Ishikawa (cell line): Measurements from ENCODE around the gene ZNF524.

ENCODE experiments used
- CEBPB ChIP-seq: IDR thresholded peaks from 2 replicates; pipeline ENCODE4 v1.6.1; 2012
- CREB1 ChIP-seq: IDR thresholded peaks from 2 replicates; pipeline ENCODE4 v1.6.1; 2012; ENCODE audit warnings: low read depth
- EGR1 ChIP-seq: IDR thresholded peaks from 2 replicates; pipeline ENCODE4 v1.6.1; 2012
- EP300 ChIP-seq: IDR thresholded peaks from 2 replicates; pipeline ENCODE4 v1.6.1; 2012; ENCODE audit warnings: borderline replicate concordance
- FOXM1 ChIP-seq: IDR thresholded peaks from 2 replicates; pipeline ENCODE4 v1.6.1; 2012; ENCODE audit warnings: low read depth, borderline replicate concordance
- NFIC ChIP-seq: IDR thresholded peaks from 2 replicates; pipeline ENCODE4 v1.6.1; 2012
- RAD21 ChIP-seq: IDR thresholded peaks from 2 replicates; pipeline ENCODE4 v1.6.1; 2012; ENCODE audit warnings: low read depth
- REST ChIP-seq: IDR thresholded peaks from 2 replicates; pipeline ENCODE4 v1.6.1; 2012; ENCODE audit warnings: low read depth, mild to moderate bottlenecking
- TAF1 ChIP-seq: IDR thresholded peaks from 2 replicates; pipeline ENCODE4 v1.6.1; 2012; ENCODE audit warnings: low read depth, mild to moderate bottlenecking
- TCF12 ChIP-seq: IDR thresholded peaks from 2 replicates; pipeline ENCODE4 v1.6.1; 2012; ENCODE audit warnings: low read depth
- TEAD4 ChIP-seq: IDR thresholded peaks from 2 replicates; pipeline ENCODE4 v1.6.1; 2012
- YY1 ChIP-seq: IDR thresholded peaks from 2 replicates; pipeline ENCODE4 v1.6.1; 2012; ENCODE audit warnings: low read depth
- ZBTB7A ChIP-seq: IDR thresholded peaks from 2 replicates; pipeline ENCODE4 v1.6.1; 2012; ENCODE audit warnings: low read depth
- TF ChIP-seq, protein P1 (sequence below): IDR thresholded peaks from 2 replicates; pipeline ENCODE4 v1.6.1; 2012
- TF ChIP-seq, protein P2 (sequence below): IDR thresholded peaks from 2 replicates; pipeline ENCODE4 v1.6.1; 2012

Gene ZNF524

DNA sequence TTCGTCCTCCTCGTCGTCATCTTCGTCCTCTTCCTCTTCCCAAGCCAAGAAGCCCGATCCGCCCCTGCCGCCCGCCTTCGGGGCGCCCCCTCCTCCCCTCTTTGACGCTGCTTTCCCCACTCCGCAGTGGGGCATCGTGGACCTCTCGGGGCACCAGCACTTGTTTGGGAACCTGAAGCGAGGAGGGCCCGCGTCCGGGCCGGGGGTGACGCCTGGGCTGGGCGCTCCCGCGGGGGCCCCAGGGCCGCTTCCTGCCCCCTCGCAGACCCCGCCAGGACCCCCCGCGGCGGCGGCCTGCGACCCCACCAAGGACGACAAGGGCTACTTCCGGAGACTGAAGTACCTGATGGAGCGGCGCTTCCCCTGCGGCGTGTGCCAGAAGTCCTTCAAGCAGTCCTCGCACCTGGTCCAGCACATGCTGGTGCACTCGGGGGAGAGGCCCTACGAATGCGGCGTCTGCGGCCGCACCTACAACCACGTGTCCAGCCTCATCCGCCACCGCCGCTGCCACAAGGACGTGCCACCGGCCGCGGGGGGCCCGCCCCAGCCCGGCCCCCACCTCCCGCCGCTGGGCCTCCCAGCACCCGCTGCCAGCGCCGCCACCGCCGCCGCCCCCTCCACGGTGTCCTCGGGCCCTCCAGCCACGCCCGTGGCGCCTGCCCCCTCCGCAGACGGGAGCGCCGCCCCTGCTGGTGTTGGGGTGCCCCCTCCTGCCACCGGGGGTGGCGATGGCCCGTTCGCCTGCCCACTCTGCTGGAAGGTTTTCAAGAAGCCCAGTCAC lies 14.0 kb downstream of the ZNF524 start:
- no peak for TF ChIP-seq RAD21
- TF ChIP-seq EP300, result no peak
- no peak for TF ChIP-seq FOXM1
- TF ChIP-seq CEBPB, result no peak
- TF ChIP-seq, protein P1, sequence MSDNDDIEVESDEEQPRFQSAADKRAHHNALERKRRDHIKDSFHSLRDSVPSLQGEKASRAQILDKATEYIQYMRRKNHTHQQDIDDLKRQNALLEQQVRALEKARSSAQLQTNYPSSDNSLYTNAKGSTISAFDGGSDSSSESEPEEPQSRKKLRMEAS, result no peak
- no peak for TF ChIP-seq TEAD4
- no peak for TF ChIP-seq NFIC
- no peak for TF ChIP-seq REST
- no peak for TF ChIP-seq TAF1
- TF ChIP-seq YY1, result no peak

DNA sequence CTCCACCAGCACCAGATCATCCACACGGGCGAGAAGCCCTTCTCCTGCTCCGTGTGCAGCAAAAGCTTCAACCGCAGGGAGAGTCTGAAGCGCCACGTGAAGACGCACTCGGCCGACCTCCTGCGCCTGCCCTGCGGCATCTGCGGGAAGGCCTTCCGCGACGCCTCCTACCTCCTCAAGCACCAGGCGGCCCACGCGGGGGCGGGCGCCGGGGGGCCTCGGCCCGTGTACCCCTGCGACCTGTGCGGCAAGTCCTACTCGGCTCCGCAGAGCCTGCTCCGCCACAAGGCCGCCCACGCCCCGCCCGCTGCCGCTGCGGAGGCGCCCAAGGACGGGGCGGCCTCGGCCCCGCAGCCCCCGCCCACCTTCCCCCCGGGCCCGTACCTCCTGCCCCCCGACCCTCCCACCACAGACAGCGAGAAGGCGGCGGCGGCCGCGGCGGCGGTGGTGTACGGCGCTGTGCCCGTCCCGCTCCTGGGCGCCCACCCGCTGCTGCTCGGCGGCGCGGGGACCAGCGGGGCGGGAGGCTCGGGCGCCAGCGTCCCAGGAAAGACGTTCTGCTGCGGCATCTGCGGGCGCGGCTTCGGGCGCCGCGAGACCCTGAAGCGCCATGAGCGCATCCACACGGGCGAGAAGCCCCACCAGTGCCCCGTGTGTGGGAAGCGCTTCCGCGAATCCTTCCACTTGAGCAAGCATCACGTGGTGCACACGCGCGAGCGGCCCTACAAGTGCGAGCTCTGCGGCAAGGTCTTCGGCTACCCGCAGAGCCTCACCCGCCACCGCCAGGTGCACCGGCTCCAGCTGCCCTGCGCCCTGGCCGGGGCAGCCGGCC lies 14.8 kb downstream of the ZNF524 start:
- TF ChIP-seq CEBPB (no peak), NFIC (no peak), TAF1 (no peak), CREB1 (no peak), ZBTB7A (no peak), EGR1 (no peak), EP300 (no peak), TEAD4 (no peak), TCF12 (no peak)
- TF ChIP-seq, protein P2, sequence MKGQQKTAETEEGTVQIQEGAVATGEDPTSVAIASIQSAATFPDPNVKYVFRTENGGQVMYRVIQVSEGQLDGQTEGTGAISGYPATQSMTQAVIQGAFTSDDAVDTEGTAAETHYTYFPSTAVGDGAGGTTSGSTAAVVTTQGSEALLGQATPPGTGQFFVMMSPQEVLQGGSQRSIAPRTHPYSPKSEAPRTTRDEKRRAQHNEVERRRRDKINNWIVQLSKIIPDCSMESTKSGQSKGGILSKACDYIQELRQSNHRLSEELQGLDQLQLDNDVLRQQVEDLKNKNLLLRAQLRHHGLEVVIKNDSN, result no peak
- TF ChIP-seq, protein P1, result no peak

DNA sequence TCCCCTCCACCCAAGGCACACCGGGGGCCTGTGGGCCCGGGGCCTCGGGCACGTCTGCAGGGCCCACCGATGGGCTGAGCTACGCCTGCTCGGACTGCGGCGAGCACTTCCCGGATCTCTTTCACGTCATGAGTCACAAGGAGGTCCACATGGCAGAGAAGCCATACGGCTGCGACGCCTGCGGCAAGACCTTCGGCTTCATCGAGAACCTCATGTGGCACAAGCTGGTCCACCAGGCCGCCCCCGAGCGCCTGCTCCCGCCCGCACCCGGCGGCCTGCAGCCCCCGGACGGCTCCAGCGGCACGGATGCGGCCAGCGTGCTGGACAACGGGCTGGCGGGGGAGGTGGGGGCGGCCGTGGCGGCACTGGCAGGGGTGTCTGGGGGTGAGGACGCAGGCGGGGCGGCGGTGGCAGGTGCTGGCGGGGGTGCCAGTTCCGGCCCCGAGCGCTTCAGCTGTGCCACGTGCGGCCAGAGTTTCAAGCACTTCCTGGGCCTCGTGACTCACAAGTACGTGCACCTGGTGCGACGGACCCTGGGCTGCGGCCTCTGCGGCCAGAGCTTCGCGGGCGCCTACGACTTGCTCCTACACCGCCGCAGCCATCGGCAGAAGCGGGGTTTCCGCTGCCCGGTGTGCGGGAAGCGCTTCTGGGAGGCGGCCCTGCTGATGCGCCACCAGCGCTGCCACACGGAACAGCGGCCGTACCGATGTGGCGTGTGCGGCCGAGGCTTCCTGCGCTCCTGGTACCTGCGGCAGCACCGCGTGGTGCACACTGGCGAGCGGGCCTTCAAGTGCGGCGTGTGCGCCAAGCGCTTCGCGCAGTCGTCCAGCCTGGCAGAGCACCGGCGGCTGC lies 15.7 kb downstream of the ZNF524 start:
- TF ChIP-seq TCF12 (no peak), FOXM1 (no peak), ZBTB7A (no peak)
- TF ChIP-seq, protein P1, result no peak

DNA sequence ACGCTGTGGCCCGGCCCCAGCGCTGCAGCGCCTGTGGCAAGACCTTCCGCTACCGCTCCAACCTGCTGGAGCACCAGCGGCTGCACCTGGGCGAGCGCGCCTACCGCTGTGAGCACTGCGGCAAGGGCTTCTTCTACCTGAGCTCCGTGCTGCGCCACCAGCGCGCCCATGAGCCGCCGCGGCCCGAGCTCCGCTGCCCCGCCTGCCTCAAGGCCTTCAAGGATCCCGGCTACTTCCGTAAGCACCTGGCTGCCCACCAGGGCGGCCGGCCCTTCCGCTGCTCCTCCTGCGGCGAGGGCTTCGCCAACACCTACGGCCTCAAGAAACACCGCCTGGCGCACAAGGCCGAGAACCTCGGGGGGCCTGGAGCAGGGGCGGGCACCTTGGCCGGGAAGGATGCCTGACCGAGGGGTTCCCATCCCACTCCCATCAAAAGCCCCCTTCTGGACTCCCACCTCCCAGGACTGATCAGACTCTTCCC lies 16.3 kb downstream of the ZNF524 start:
- TF ChIP-seq RAD21, result no peak
- TF ChIP-seq EGR1, result no peak
- no peak for TF ChIP-seq CEBPB
- TF ChIP-seq EP300, result no peak
- TF ChIP-seq YY1, result no peak
- TF ChIP-seq TEAD4, result no peak

DNA sequence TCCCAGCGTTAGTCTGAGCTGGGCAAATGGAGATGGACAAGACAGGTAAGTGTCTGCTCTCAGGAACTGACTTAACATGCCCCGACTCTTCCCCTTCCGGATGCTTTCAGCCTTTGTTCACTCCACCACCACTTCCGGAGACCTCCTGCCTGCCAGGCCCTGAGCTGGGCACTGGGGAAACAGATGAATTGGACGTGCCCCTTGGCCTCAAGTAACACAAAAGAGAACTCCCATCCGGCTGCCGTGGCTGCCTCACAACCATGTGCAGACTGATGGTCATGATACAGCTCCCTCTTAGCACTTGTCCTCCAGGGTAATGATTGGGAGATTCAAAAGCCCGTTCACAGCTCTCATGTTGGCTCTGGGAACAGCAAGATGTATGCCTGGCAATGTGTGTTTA lies 17.3 kb downstream of the ZNF524 start:
- TF ChIP-seq FOXM1 (no peak), CREB1 (no peak), CEBPB (no peak), REST (no peak), RAD21 (no peak), YY1 (no peak), TAF1 (no peak)
